Right atrium auricular region (tissue), 2 donors: ENCODE results near the gene FBXW4. TPM values are rescaled to one million over a fixed set of nuclear protein-coding genes. Genes with fewer than 3 reads are reported as not detected.

ENCODE experiments used
- DNase-seq: peaks from one replicate; pipeline ENCODE4 v3.0.0-alpha.2; 2019; ENCODE audit warnings: low spot score
- H3K27ac ChIP-seq, 2 donors: fragments of 200-600 bp; sonication (generic); 1 replicate in 1 of 2; 2 replicates in 1 of 2; pipeline ENCODE4 v1.5.1; 2016 to 2019
- H3K27me3 ChIP-seq, 2 donors: fragments of 200-600 bp; sonication (generic); one replicate each; pipeline versions ENCODE4 v1.5.1 to v1.6.0; 2017 to 2019
- H3K36me3 ChIP-seq: fragments of 200-600 bp; sonication (generic); one replicate; pipeline ENCODE4 v1.5.1; 2016
- H3K4me1 ChIP-seq, 2 donors: fragments of 200-600 bp; sonication (generic); one replicate each; pipeline versions ENCODE4 v1.5.1 to v1.6.0; 2017 to 2019
- H3K4me3 ChIP-seq, 2 donors: fragments of 200-600 bp; sonication (generic); 1 replicate in 1 of 2; 2 replicates in 1 of 2; pipeline ENCODE4 v1.5.1; 2017 to 2019; ENCODE audit warnings: mild to moderate bottlenecking in 1 of 2, moderate library complexity in 1 of 2
- H3K9me3 ChIP-seq, 2 donors: fragments of 200-600 bp; sonication (generic); one replicate each; pipeline ENCODE4 v1.5.1; 2019
- total RNA-seq, 2 donors: library from RNA; depleted of rRNA; stranded (reverse); fragments of >200 nt; gene quantifications; one replicate each; pipeline ENCODE4 v1.1.0, GENCODE V29; 2016
- TF ChIP-seq, protein P1 (sequence below), 2 donors: fragments of 200-600 bp; sonication (generic); IDR thresholded peaks; one replicate each; pipeline ENCODE4 v1.5.1; 2019; ENCODE audit warnings: antibody characterized with exemption in 2 of 2

The FBXW4 gene
- total RNA-seq, 2 donors from 2014 or later: 75.2 to 95.1 TPM

DNA sequence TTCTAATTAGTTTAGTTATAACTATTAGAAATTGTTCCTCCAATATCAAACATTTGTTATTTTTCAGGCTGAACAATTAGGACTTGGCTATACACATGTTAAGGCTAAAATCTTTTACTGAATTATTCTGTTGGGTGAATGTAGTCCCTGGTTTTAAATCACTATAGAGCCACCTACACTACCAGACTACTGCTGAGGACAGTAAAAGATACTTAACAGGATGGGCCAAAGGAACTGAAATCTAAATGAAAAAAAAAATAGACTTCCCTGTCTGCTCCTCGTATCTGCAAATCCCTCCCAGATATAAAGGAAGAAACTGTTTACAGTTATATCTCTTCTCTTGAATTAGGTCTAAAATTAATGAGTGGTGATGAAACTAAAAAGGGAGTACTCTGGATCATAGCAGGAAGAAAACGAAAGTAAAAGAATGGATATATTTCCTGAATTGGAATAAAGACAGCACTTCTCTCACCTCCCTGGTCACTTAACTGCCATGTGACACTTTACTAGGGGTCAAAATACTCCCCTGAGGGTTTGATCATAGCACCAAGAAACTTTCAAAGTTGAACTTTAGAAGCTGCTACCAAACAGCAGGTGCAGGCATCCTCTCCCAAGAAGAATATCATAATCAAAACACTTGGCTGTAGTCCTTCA lies 12.7 kb downstream of the FBXW4 start:
- Histone ChIP-seq H3K27me3 (no peaks in the 10 kb centered on the region), H3K27ac (no peak overlapping the region), H3K9me3 (no peaks in the 10 kb centered on the region), H3K36me3 (no peaks in the 10 kb centered on the region), H3K4me3 (no peak overlapping the region), H3K4me1 (peaks cover 0 to 26% of the 10 kb centered on the region in 2 donors)
- TF ChIP-seq, protein P1, sequence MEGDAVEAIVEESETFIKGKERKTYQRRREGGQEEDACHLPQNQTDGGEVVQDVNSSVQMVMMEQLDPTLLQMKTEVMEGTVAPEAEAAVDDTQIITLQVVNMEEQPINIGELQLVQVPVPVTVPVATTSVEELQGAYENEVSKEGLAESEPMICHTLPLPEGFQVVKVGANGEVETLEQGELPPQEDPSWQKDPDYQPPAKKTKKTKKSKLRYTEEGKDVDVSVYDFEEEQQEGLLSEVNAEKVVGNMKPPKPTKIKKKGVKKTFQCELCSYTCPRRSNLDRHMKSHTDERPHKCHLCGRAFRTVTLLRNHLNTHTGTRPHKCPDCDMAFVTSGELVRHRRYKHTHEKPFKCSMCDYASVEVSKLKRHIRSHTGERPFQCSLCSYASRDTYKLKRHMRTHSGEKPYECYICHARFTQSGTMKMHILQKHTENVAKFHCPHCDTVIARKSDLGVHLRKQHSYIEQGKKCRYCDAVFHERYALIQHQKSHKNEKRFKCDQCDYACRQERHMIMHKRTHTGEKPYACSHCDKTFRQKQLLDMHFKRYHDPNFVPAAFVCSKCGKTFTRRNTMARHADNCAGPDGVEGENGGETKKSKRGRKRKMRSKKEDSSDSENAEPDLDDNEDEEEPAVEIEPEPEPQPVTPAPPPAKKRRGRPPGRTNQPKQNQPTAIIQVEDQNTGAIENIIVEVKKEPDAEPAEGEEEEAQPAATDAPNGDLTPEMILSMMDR (IDR thresholded peaks at IDR 0.05): no peak
- DNase-seq: no peak

DNA sequence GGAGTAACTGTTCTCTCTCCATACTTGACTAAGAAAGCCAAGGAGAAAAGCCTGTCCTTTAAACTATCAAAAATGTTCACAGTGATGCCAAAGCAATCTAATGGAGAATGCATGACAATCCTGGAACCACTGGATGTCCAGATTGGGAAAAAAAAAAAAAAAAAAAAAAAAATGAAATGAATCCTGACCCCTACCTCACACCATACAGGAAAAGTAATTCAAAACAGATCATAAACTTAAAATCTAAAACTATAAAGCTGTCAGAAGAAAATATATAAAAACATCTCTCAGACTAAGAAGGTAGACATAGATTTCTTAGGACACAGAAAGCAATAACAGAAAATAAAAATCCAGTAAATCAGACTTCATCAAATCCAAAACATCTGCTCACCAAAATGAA lies 18.4 kb downstream of the FBXW4 start:
- peaks cover 23% of the 10 kb centered on the region for H3K36me3 ChIP-seq

DNA sequence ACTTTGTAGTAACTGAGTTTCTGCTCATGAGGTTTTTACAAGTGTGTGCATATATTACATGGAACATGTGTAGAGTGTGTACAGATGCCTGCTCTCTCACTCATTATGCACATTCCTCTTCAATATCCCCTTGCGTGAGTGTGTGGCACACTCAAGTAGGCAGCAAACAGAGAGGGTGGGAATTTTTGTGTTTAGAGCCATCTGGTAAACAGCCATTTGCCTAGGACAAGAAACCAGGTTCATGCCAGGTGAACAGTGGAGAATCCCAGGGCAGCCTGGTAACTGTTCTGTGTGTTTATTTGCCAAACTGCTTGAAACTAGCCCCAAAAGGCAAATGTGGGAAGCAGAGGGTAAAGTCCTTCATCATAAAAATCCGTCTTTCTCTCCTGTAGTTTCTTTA lies 19.9 kb downstream of the FBXW4 start:
- no peak for DNase-seq
- Histone ChIP-seq H3K27ac (no peak overlapping the region), H3K27me3 (no peaks in the 10 kb centered on the region), H3K4me3 (no peak overlapping the region), H3K4me1 (peaks cover 0 to 14% of the 10 kb centered on the region in 2 donors), H3K9me3 (peaks cover 0 to 11% of the 10 kb centered on the region in 2 donors), H3K36me3 (peaks cover 29% of the 10 kb centered on the region)
- TF ChIP-seq, protein P1 (IDR thresholded peaks at IDR 0.05): no peak

More for the DNA sequence above, 18.4 kb downstream of the FBXW4 start:
- Histone ChIP-seq H3K4me3 (no peak overlapping the region), H3K27me3 (no peaks in the 10 kb centered on the region), H3K4me1 (peaks cover 0 to 14% of the 10 kb centered on the region in 2 donors), H3K27ac (no peak overlapping the region), H3K9me3 (peaks cover 0 to 11% of the 10 kb centered on the region in 2 donors)
- DNase-seq: no peak
- TF ChIP-seq, protein P1 (IDR thresholded peaks at IDR 0.05): no peak

DNA sequence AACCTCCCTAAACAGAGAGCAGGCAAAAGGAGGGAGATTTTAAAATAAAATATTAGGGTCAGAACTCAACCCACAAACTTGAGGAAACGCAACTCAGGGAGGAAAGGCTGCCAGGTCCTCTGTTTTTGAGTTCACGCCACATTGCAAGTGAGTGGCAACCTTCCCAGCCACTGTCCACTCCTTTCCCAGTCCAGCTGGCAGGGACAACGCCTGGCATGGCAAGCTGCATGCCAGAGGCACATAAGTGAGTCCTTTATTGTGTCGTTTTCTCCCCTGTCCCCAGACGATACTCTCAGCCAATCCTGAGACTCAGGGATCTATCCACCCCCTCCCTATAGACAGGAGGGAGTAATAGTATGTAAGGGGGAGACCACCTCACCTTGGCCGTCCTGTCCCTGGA lies 22.4 kb downstream of the FBXW4 start:
- Histone ChIP-seq H3K4me1 (peaks cover 0 to 14% of the 10 kb centered on the region in 2 donors), H3K36me3 (peaks cover 40% of the 10 kb centered on the region), H3K27ac (no peak overlapping the region), H3K4me3 (no peak overlapping the region), H3K9me3 (peaks cover 0 to 11% of the 10 kb centered on the region in 2 donors), H3K27me3 (no peaks in the 10 kb centered on the region)
- TF ChIP-seq, protein P1 (IDR thresholded peaks at IDR 0.05): no peak
- DNase-seq: no peak

GRCh38 chr10:101671453-101671852 lies 23.5 kb downstream of the FBXW4 start:
- peaks cover 45% of the 10 kb centered on the region for H3K36me3 ChIP-seq

More at GRCh38 chr10:101671453-101671852, 23.5 kb downstream of the FBXW4 start:
- TF ChIP-seq, protein P1 (IDR thresholded peaks at IDR 0.05): no peak
- Histone ChIP-seq H3K27ac (no peak overlapping the region), H3K4me3 (no peak overlapping the region), H3K4me1 (peaks cover 0 to 14% of the 10 kb centered on the region in 2 donors), H3K27me3 (no peaks in the 10 kb centered on the region), H3K9me3 (peaks cover 0 to 6% of the 10 kb centered on the region in 2 donors)
- DNase-seq: no peak
